ENCODE results near the gene TENM4. TPM values are rescaled to one million over a fixed set of nuclear protein-coding genes. Genes with fewer than 3 reads are reported as not detected.

The TENM4 gene
- total RNA-seq, 4 donors from 2014 or later = 31.4 to 44.5 (median 38.0) TPM

DNA sequence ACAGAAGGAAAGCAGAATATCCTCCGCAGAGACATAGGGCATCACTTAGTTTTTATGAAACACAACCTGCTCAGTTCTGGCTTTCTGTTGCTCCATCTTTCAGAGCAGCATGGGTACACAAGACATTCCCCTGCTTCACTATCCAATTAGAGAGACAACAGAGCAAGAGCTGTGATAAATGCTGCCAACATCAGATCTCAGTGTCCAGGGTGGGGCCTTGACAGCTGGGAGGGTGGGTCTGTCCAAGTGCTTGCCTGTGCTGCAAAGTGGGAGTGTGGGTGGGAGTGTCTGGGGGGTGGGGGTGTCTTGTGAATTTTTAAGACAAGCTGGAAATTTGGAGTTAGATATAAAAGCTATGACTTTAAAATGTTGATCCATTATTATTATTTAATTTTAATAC lies 369.6 kb downstream of the TENM4 start:
- Histone ChIP-seq H3K4me3 (no peak overlapping the region), H3K36me3 (no peaks in the 10 kb centered on the region), H3K27me3 (no peaks in the 10 kb centered on the region), H3K9me3 (no peaks in the 10 kb centered on the region), H3K27ac (no peak overlapping the region), H3K4me1 (no peaks in the 10 kb centered on the region)
- no peak for DNase-seq (ENCODE audit: low spot score in 2 of 2)
- TF ChIP-seq, protein P1, sequence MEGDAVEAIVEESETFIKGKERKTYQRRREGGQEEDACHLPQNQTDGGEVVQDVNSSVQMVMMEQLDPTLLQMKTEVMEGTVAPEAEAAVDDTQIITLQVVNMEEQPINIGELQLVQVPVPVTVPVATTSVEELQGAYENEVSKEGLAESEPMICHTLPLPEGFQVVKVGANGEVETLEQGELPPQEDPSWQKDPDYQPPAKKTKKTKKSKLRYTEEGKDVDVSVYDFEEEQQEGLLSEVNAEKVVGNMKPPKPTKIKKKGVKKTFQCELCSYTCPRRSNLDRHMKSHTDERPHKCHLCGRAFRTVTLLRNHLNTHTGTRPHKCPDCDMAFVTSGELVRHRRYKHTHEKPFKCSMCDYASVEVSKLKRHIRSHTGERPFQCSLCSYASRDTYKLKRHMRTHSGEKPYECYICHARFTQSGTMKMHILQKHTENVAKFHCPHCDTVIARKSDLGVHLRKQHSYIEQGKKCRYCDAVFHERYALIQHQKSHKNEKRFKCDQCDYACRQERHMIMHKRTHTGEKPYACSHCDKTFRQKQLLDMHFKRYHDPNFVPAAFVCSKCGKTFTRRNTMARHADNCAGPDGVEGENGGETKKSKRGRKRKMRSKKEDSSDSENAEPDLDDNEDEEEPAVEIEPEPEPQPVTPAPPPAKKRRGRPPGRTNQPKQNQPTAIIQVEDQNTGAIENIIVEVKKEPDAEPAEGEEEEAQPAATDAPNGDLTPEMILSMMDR (IDR thresholded peaks at IDR 0.05) = no peak
- TF ChIP-seq POLR2A (IDR thresholded peaks at IDR 0.05) (no peak), EP300 (IDR thresholded peaks at IDR 0.05) (no peak), POLR2AphosphoS5 (IDR thresholded peaks at IDR 0.05) (no peak)
- 100% methylated on average over 1 of the region's 1 CpG for WGBS

DNA sequence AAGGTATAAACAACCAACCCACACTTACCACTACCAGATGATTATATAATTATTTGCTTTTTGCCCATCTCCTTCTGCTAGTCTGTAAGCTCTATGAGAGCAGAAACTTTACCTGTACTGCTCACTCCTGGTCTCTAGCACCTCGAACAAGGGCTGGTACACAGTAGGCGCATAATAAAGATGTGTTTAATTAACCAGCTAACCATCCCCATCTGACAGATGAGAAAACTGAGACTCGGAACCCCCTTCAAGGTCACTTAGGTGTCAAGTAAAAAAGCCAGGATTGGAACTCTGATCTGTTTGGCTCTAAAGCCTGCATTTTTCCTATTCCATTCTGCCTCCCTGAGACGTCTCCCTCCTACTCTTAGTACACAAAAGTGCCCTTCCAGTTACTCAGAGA lies 370.3 kb downstream of the TENM4 start:
- no peaks in the 10 kb centered on the region for H3K9me3 ChIP-seq
- TF ChIP-seq POLR2AphosphoS5 (IDR thresholded peaks at IDR 0.05) (no peak), POLR2A (IDR thresholded peaks at IDR 0.05) (no peak), EP300 (IDR thresholded peaks at IDR 0.05) (no peak)
- TF ChIP-seq, protein P1 (IDR thresholded peaks at IDR 0.05) = no peak
- H3K4me3 ChIP-seq = no peak overlapping the region
- WGBS = 81% methylated on average over 4 of the region's 4 CpGs
- H3K36me3 ChIP-seq = no peaks in the 10 kb centered on the region
- DNase-seq (ENCODE audit: low spot score in 2 of 2) = no peak
- H3K27me3 ChIP-seq = no peaks in the 10 kb centered on the region
- no peak overlapping the region for H3K27ac ChIP-seq
- no peaks in the 10 kb centered on the region for H3K4me1 ChIP-seq

DNA sequence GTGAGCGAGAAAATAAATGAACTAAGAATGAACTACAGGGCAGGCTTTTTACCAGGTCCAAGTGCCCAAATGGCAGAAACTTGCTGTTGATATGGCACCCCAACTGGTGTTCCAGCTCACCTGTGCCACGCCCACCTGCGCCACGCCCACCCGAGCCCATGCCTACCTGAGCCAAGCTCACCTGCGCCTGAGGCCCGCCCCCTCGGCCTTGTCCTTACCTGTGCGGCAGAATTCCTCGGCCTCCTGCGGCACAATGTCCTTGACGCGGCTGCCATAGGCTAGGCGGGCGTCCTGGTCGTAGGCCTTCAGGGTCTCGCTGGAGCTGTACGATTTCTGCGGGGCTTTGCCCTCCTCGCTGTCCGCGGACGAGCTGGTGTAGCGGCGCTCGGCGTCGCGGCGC lies 371.3 kb downstream of the TENM4 start:
- no peaks in the 10 kb centered on the region for H3K36me3 ChIP-seq
- H3K4me3 ChIP-seq = no peak overlapping the region
- H3K27me3 ChIP-seq = no peaks in the 10 kb centered on the region
- H3K27ac ChIP-seq = no peak overlapping the region
- 96% methylated on average over 30 of the region's 30 CpGs for WGBS
- no peaks in the 10 kb centered on the region for H3K9me3 ChIP-seq
- H3K4me1 ChIP-seq = no peaks in the 10 kb centered on the region
- DNase-seq (ENCODE audit: low spot score in 2 of 2) = no peak
- TF ChIP-seq POLR2A (IDR thresholded peaks at IDR 0.05) (no peak), POLR2AphosphoS5 (IDR thresholded peaks at IDR 0.05) (no peak), EP300 (IDR thresholded peaks at IDR 0.05) (no peak)
- TF ChIP-seq, protein P1 (IDR thresholded peaks at IDR 0.05) = no peak

DNA sequence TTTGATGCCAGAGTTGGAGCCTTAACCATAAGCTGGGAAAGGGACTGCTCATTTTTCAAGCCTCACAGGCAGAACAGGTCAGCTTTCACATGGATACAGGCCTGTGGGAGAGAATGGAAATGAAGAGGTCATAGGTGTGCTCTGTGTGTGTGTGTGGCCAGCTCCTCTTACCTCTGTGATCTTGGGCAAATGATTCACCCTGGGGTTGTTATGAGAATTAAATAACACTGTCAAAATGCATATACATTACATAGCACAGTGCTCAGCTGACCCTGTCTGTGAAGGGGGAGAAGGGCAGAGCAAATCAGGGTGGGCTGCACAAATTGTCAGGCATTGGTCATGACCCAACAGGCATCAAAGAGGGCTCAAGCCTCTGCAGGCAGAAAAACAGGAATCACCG lies 372.5 kb downstream of the TENM4 start:
- no peak for DNase-seq (ENCODE audit: low spot score in 2 of 2)
- WGBS = 94% methylated on average over 1 of the region's 1 CpG
- Histone ChIP-seq H3K4me1 (no peaks in the 10 kb centered on the region), H3K36me3 (no peaks in the 10 kb centered on the region), H3K9me3 (no peaks in the 10 kb centered on the region), H3K4me3 (no peak overlapping the region), H3K27me3 (no peaks in the 10 kb centered on the region), H3K27ac (no peak overlapping the region)
- TF ChIP-seq EP300 (IDR thresholded peaks at IDR 0.05) (no peak), POLR2A (IDR thresholded peaks at IDR 0.05) (no peak), POLR2AphosphoS5 (IDR thresholded peaks at IDR 0.05) (no peak)
- TF ChIP-seq, protein P1 (IDR thresholded peaks at IDR 0.05) = no peak

DNA sequence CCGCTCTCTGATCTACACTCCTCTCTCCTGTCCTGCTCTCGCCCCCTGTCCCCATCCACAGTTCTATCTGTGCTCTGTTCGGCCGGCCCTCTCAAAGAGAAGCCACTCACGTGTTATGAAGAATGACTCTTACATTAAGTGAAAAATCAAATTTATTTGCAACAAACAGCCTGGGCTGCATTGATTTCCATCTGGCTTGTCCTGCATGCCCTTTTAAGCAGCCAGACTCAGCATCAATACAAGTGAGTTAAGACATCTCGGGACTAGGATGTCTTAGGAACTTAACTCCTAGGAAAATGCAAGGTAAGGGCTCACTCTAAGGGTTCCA lies 373.5 kb downstream of the TENM4 start:
- Histone ChIP-seq H3K4me3 (no peak overlapping the region), H3K36me3 (no peaks in the 10 kb centered on the region), H3K9me3 (no peaks in the 10 kb centered on the region), H3K4me1 (no peaks in the 10 kb centered on the region), H3K27me3 (no peaks in the 10 kb centered on the region), H3K27ac (no peak overlapping the region)
- no peak for DNase-seq (ENCODE audit: low spot score in 2 of 2)
- WGBS = 78% methylated on average over 6 of the region's 6 CpGs
- TF ChIP-seq POLR2AphosphoS5 (IDR thresholded peaks at IDR 0.05) (no peak), POLR2A (IDR thresholded peaks at IDR 0.05) (no peak), EP300 (IDR thresholded peaks at IDR 0.05) (no peak)
- TF ChIP-seq, protein P1 (IDR thresholded peaks at IDR 0.05) = no peak
